NT2/D1 (cell line): ENCODE data around the gene ITPR2.

Experiments used
- DNase-seq: peaks from one replicate; pipeline ENCODE4 v3.0.0-alpha.2; 2011; ENCODE audit warnings: low read depth, low spot score
- H3K27me3 ChIP-seq: 2 replicates; pipeline ENCODE4 v1.6.0; 2011; ENCODE audit warnings: mild to moderate bottlenecking; ENCODE audit not compliant: insufficient read length, insufficient read depth
- H3K36me3 ChIP-seq: 2 replicates; pipeline ENCODE4 v1.6.1; 2011; ENCODE audit warnings: mild to moderate bottlenecking, low read length, mixed read lengths; ENCODE audit not compliant: insufficient read depth, insufficient read length
- H3K4me1 ChIP-seq: 2 replicates; pipeline ENCODE4 v1.5.1; 2011; ENCODE audit not compliant: insufficient read depth, insufficient read length
- H3K4me3 ChIP-seq: 2 replicates; pipeline ENCODE4 v1.5.1; 2011; ENCODE audit warnings: low read depth; ENCODE audit not compliant: insufficient read length
- H3K9ac ChIP-seq: 2 replicates; pipeline ENCODE4 v1.6.0; 2011; ENCODE audit warnings: low read depth; ENCODE audit not compliant: insufficient read length
- H3K9me3 ChIP-seq: 2 replicates; pipeline ENCODE4 v1.5.1; 2011; ENCODE audit warnings: mild to moderate bottlenecking, low read length; ENCODE audit not compliant: insufficient read depth
- SUZ12 ChIP-seq: IDR thresholded peaks from 2 replicates; pipeline ENCODE4 v1.6.1; 2011; ENCODE audit not compliant: insufficient read length, insufficient read depth; ENCODE audit errors: extremely low read depth
- YY1 ChIP-seq: IDR thresholded peaks from 2 replicates; pipeline ENCODE4 v1.6.1; 2011; ENCODE audit not compliant: insufficient read length, insufficient read depth
- ZNF274 ChIP-seq: IDR thresholded peaks from 2 replicates; pipeline ENCODE4 v1.6.1; 2011; ENCODE audit warnings: mild to moderate bottlenecking, low read depth, low read length

Gene ITPR2

DNA sequence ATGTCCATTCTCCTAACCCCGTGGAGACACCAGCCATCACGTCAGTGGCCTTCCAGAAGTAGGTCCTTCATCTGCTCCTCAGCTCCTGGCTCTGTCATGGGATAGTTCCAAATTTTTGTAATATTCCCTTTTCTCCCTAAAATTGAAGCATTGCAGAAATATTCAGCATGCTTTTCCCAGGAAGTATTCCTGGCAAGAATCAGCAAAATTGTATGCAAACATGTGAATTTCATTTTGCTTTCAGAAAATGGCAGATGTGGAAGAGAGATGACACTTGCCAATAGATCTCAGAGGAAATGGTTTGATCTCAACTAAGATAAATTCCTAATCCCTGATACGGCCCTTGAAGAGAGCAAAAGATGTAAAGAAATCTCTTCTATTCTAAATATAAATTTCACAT, 298.9 kb downstream of the ITPR2 start:
- no peaks in the 10 kb centered on the region for H3K36me3 ChIP-seq
- H3K9me3 ChIP-seq, result no peaks in the 10 kb centered on the region
- TF ChIP-seq YY1 (no peak), ZNF274 (no peak), SUZ12 (no peak)
- no peak for DNase-seq
- H3K9ac ChIP-seq, result no peak overlapping the region
- H3K4me3 ChIP-seq, result no peak overlapping the region
- no peaks in the 10 kb centered on the region for H3K27me3 ChIP-seq
- H3K4me1 ChIP-seq, result peaks cover 3% of the 10 kb centered on the region

GRCh38 chr12:26533211-26533610, 299.8 kb downstream of the ITPR2 start:
- Histone ChIP-seq H3K4me1 (peaks cover 3% of the 10 kb centered on the region), H3K36me3 (no peaks in the 10 kb centered on the region), H3K9ac (no peak overlapping the region), H3K27me3 (no peaks in the 10 kb centered on the region), H3K9me3 (no peaks in the 10 kb centered on the region), H3K4me3 (no peak overlapping the region)
- DNase-seq, result no peak
- TF ChIP-seq ZNF274 (no peak), SUZ12 (no peak), YY1 (no peak)

GRCh38 chr12:26530461-26530860, 302.5 kb downstream of the ITPR2 start:
- H3K9me3 ChIP-seq, result peaks cover 21% of the 10 kb centered on the region
- no peak for TF ChIP-seq ZNF274
- no peak for TF ChIP-seq SUZ12
- no peak for TF ChIP-seq YY1

DNA sequence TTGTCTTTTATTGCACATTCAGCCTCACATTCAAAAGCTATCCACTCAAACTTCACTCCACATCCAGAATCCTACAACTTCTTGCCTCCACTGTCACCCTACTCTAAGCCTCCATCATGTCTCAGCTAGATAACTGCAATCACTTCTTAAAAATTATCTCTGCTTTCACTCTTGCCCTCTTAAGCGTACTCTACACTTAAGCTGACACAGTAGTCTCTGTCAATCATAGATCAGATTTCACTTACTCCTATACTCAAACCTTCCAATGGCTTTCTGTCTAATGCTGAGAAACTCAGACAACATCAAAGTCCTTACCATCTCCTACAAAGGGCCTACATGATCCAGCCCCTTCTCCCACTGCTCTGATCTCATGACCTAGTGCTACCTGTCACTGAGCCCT, 304.1 kb downstream of the ITPR2 start:
- H3K4me1 ChIP-seq, result no peaks in the 10 kb centered on the region
- H3K9me3 ChIP-seq, result peaks cover 36% of the 10 kb centered on the region
- no peak overlapping the region for H3K4me3 ChIP-seq
- no peaks in the 10 kb centered on the region for H3K27me3 ChIP-seq
- TF ChIP-seq SUZ12 (no peak), ZNF274 (no peak), YY1 (no peak)
- H3K9ac ChIP-seq, result no peak overlapping the region
- DNase-seq, result no peak
- H3K36me3 ChIP-seq, result no peaks in the 10 kb centered on the region

More at GRCh38 chr12:26530461-26530860, 302.5 kb downstream of the ITPR2 start:
- H3K9ac ChIP-seq, result no peak overlapping the region
- no peak overlapping the region for H3K4me3 ChIP-seq
- DNase-seq, result no peak
- H3K4me1 ChIP-seq, result no peaks in the 10 kb centered on the region
- no peaks in the 10 kb centered on the region for H3K36me3 ChIP-seq
- H3K27me3 ChIP-seq, result no peaks in the 10 kb centered on the region

DNA sequence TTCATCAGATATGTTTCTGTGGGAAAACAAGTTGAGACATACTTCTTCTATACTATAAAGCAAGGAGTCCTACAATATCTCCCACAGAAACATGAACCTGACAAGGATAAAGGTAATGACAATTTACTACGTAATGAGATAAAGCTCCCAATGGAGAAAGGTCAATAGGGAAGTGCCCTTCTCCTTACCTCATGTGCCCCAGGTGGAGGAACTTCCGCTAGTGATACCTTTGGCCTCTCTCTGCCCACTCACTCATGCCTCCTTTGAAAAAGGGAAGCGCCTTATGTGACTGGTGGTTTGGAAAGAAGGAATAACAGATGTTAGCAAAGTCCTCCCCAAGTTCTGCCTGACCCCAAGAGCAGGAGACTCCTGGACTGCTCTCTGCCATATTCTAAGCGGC, 305.3 kb downstream of the ITPR2 start:
- H3K9me3 ChIP-seq, result peaks cover 41% of the 10 kb centered on the region
- no peak for DNase-seq
- no peak overlapping the region for H3K4me3 ChIP-seq
- H3K27me3 ChIP-seq, result no peaks in the 10 kb centered on the region
- H3K4me1 ChIP-seq, result no peaks in the 10 kb centered on the region
- TF ChIP-seq ZNF274, result no peak
- no peak for TF ChIP-seq SUZ12
- TF ChIP-seq YY1, result no peak
- no peaks in the 10 kb centered on the region for H3K36me3 ChIP-seq
- no peak overlapping the region for H3K9ac ChIP-seq

- no peaks in the 10 kb centered on the region for H3K4me1 ChIP-seq
- H3K4me3 ChIP-seq, result no peak overlapping the region
- H3K36me3 ChIP-seq, result no peaks in the 10 kb centered on the region
- no peaks in the 10 kb centered on the region for H3K27me3 ChIP-seq
- H3K9me3 ChIP-seq, result peaks cover 41% of the 10 kb centered on the region
- H3K9ac ChIP-seq, result no peak overlapping the region
- TF ChIP-seq SUZ12 (no peak), YY1 (no peak), ZNF274 (no peak)
- peak; percentile 40 for DNase-seq
These were observed 308.0 kb downstream of the ITPR2 start for GRCh38 chr12:26524862-26525465.

GRCh38 chr12:26523708-26524150, 309.3 kb downstream of the ITPR2 start:
- no peak for DNase-seq
- no peak for TF ChIP-seq ZNF274
- TF ChIP-seq YY1, result no peak
- no peak for TF ChIP-seq SUZ12
- no peaks in the 10 kb centered on the region for H3K36me3 ChIP-seq

More at GRCh38 chr12:26523708-26524150, 309.3 kb downstream of the ITPR2 start:
- no peak overlapping the region for H3K9ac ChIP-seq
- no peak overlapping the region for H3K4me3 ChIP-seq
- no peaks in the 10 kb centered on the region for H3K27me3 ChIP-seq
- H3K4me1 ChIP-seq, result no peaks in the 10 kb centered on the region
- peaks cover 49% of the 10 kb centered on the region for H3K9me3 ChIP-seq
